GM18505 (cell line): ENCODE results near the gene GEMIN2.
"Not testable (repeated sequence)": the region's sequence is repeated elsewhere in the genome, so short reads cannot be mapped to it uniquely, and the experiment has no call there.

Source experiments
- ATAC-seq: cut with Tn5 transposase; IDR thresholded peaks from one replicate; pipeline ENCODE4 v1.9.1; 2021; ENCODE audit not compliant: unreplicated experiment
- POLR2A ChIP-seq: IDR thresholded peaks from 4 replicates; pipeline ENCODE4 v1.6.1; 2011; ENCODE audit warnings: borderline replicate concordance; ENCODE audit not compliant: insufficient read depth, insufficient read length; ENCODE audit errors: extremely low read depth

The GEMIN2 gene, protein sequence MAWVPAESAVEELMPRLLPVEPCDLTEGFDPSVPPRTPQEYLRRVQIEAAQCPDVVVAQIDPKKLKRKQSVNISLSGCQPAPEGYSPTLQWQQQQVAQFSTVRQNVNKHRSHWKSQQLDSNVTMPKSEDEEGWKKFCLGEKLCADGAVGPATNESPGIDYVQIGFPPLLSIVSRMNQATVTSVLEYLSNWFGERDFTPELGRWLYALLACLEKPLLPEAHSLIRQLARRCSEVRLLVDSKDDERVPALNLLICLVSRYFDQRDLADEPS

DNA sequence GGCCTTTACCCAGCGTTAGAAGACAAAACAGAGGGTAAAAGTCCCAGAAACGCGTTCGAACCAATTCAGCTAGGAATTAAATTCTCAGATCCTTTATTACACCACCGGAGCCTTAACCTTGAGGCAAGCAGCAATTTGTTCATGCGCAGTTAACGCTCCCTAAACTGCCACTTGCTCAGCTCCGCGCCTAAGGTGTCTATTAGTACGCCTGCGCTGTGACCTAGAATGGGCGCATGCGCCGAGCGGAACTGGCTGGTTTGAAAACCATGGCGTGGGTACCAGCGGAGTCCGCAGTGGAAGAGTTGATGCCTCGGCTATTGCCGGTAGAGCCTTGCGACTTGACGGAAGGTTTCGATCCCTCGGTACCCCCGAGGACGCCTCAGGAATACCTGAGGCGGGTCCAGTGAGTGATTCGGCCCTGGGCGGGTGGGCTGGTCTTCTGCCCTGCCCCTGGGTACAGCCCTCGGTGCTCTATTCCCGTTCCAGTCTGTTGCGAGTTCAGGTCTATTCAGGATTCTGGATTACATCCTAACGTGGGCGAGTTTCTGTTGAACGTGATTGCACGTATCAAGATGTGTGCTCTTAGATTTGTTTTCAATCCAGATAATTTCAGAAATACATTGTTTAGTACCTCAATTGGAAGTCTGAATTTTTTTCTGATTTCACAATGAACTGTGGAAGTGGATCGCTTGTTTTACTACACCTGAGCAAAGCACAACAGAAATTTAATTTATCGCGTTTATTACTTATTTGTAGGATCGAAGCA is at the start of gene GEMIN2:
TSS of gene GEMIN2 (plus strand) at position 251 of the 766 bp plus-strand sequence. CDS start at position 267, 16 bp downstream.
- peak; percentile 92 for ATAC-seq
- TF ChIP-seq POLR2A, result peak; percentile 94

DNA sequence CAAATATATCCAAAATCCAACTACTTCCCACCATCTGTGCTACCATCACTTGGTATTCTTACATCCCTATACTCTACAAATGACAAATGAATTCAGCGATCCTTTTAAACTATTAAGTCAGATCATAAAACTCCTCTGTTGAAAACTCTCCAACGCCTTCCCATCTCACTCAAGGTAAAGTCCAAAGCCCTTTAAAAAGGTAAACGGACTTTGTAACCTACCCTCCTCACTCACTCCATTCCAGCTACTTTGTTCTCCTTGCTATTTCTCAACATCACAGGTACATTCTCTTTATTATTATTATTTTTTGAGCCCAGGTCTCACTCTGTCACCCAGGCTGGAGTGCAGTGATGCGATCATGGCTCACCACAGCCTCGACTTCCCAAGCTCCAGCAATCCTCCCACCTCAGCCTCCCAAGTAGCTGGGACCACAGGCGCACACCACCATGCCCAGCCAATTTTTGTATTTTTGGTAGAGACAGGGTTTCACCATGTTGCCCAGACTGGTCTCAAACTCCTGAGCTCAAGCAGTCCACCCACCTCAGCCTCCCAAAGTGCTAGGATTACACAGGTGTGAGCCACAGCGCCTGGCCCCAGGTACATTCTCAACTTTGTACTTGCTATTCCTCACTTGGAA is 44.8 kb upstream of the GEMIN2 start:
- not testable (repeated sequence) for ATAC-seq

DNA sequence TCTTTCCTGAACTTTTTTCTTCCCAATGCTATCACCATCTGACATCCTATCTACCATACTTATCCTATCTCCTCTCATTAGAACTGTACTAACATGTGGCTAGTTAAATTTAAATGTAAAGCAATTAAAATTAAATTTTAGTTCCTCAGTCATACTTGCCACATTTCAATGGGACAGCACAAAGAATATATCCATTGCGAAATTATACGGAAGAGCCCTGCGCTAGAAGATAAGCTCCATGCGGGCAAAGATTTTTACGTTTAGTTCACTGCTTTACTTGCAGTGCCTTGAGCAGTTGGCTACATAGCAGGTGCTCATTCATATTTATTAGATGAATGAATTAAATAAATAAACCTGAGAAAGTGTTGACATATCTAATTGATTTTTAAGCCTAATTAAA is 44.2 kb upstream of the GEMIN2 start:
- no peak for ATAC-seq
- TF ChIP-seq POLR2A, result no peak

DNA sequence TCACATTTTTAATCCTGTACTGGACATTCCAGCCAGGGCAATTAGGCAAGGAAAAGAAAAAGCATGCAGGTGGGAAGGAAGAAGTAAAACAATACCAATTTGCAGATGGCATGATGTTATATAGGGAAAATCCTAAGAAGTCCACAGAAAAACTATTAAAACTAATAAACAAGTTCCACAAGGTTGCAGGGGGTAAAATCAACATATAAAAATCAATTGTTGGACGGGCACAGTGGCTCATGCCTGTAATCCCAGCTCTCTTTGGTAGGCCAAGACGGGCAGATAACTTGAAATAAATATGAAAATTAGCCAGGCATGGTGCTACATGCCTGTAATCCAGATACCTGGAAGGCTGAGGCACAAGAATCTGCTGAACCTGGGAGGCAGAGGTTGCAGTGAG is 43.0 kb upstream of the GEMIN2 start:
- no peak for ATAC-seq
- TF ChIP-seq POLR2A, result no peak

DNA sequence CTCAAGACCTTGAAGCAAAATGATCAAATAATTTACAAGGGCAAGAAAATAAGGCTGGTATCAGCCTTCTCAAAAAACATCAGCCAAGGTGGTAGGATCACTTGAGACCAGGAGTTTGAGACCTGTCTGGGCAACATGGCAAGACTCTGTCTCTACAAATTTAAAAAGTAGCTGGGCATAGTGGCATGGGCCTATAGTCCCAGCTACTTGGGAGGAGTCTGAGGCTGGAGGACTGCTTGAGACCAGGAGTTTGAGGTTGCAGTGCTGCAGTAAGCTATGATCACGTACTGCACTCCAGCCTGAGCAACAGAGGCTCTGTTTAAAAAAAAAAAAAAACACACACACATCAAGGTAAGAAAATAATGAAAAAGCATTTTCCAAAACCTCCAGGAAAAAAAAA is 33.2 kb upstream of the GEMIN2 start:
- TF ChIP-seq POLR2A, result no peak
- no peak for ATAC-seq

DNA sequence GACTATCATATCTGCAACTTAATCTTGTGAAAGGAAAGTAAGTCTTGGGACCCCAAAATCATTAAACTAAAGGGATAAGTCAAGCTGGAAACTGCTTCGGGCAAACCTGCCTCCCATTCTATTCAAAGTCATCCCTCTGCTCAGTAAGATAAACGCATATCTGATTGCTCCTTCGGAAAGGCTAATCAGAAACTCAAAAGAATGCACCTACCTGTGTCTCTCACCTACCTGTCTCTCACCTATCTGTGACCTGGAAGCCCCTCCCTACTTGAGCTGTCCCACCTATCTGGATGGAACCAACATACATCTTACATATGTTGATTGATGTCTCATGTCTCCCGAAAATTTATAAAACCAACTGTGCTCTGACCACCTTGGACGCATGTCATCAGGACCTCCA is 31.0 kb upstream of the GEMIN2 start:
- ATAC-seq, result no peak
- TF ChIP-seq POLR2A, result no peak

DNA sequence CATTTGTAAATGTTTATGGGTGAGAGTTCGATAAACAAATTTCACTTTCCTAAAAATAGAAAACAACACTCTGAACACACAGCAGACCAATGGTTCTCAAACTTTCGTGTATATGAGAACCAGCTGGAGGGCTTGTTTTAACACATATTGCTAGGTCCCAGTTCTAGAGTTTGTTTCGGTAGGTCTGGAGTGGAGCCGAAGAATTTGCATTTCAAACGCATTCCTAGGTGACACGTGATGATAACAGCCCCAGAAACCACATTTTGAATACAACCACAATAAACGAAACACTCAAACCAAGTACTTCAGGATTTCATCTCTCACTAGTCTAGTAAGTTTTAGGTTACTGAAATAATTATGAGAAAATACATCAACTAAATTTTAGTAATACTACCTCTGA is 28.2 kb upstream of the GEMIN2 start:
- no peak for ATAC-seq
- no peak for TF ChIP-seq POLR2A

DNA sequence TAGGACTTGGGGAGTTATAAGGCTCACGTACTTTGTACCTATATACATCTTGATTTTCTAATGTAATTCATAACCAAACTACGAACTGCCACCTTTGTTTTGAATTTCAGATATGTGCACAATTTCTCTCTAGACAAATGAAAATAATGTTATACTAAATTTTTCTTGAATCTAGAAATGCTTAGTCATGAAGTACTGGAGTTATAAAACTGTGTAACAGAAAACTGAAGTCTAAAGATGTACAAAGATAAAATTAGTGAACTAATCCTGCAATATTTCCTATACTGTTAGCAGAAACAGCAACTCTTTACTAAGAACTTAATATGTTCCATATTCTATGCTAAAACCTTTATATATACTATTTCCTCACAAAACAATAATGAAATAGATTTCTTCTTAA is 26.6 kb upstream of the GEMIN2 start:
- no peak for ATAC-seq
- TF ChIP-seq POLR2A, result no peak

DNA sequence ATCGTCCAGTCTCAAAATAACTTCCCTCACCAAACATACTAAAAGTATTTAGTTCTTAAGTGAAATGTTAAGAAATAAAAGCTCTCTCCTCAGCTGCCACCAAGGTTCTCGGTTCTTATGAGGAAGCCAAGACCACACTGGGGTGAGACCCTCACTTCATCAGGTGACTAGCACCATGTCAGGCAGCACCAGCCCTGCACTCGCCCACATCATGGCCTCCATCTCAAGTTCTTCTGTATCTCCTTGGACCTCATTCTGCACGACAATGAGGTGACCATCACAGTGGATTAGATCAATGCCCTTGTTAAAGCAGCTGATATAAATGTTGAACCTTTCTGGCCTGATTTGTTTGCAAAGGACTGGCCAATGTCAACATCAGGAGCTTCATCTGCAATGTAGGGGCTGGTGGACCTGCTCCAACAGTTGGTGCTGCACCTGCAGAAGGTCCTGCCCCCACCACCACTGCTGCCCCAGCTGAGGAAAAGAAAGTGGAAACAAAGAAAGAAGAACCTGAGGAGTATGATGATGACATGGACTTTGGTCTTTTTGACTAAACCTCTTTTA is 23.5 kb upstream of the GEMIN2 start:
- no peak for ATAC-seq
- TF ChIP-seq POLR2A, result no peak

DNA sequence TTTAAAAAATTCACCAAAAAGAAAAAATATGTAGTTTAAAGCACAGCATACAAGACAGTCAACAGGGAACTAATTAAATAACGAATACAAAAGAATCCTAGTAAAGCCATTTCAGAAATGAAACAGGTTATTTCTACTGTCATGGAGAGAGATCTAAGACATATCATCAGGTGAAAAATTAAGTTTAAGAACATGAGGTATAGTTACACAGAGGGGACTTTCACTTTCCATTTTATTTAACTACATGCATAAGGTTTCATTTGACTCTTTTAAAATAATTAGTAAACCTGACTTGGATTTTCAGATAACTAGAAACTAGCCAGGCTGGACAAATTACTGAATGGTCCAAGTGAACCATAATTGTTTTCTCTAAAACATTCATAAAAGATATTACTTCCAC is 22.4 kb upstream of the GEMIN2 start:
- no peak for ATAC-seq
- TF ChIP-seq POLR2A, result no peak

DNA sequence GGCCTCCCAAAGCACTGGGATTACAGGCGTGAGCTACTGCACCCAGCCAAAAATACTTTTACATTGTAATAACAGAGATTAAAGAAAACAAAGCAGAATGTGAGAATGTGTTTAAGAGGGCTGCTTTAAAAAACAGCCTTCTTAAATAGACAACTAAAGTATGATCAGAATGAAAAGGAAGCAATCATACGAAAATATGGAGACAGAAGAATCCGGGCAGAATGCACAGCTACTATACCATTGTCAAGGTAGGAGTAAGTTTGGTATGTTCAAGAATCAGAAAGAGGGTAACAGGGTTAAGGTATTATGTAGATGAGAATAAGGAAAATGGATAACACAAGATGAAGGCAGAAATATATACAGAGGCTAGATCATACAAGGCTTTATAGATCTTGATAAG is 19.6 kb upstream of the GEMIN2 start:
- no peak for ATAC-seq
- TF ChIP-seq POLR2A, result no peak

DNA sequence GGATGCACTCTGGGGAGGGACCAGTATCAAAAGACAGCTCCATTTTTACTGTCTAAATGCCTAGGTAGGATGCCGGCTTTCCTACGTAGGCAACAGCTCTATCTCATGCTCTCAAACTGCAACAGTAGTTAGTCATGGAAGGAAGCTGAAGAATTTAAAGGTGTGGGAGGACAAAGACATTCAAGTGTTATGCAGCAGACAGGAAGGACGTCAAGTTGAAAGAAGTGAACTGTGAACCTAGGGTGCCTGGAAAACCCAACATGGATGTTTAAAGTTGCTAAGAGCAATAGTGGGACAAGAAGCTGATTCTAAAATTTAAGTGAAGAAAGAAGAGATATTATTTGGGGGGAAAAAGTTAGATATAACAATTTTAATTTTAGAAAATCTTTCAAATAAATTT is 17.0 kb upstream of the GEMIN2 start:
- no peak for TF ChIP-seq POLR2A
- ATAC-seq, result no peak

DNA sequence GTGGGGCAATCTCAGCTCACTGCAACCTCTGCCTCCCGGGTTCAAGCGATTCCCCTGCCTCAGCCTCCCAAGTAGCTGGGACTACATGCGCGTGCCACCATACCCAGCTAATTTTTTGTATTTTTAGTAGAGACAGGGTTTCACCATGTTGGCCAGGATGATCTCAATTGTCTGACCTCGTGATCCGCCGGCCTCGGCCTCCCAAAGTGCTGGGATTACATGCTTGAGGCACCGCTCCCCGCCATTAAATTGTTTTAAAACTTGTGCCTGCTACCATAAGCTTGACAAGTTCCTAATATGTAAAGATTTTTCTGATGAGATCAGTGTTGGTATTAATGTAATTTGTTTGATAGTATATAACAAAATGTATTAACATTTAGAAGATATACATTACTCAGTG is 14.9 kb upstream of the GEMIN2 start:
- ATAC-seq, result not testable (repeated sequence)

DNA sequence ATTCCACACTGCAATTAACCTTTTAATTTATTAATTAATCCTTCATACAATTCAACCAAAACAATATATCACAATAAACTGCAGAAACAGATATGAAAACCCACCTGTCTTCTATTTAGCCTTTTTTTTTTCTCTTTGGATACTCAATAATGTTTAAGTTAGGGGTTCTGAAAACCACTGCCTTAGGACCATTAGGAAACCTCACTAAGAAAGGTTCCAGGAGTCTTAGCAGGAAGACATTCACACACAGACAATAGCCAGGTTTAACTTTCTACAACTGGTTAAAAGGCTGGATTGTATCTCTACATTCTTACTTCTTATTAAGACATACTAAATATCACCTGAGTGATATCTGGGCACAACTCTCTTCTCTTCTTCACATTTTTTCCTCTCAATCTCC is 14.4 kb upstream of the GEMIN2 start:
- no peak for TF ChIP-seq POLR2A
- no peak for ATAC-seq

DNA sequence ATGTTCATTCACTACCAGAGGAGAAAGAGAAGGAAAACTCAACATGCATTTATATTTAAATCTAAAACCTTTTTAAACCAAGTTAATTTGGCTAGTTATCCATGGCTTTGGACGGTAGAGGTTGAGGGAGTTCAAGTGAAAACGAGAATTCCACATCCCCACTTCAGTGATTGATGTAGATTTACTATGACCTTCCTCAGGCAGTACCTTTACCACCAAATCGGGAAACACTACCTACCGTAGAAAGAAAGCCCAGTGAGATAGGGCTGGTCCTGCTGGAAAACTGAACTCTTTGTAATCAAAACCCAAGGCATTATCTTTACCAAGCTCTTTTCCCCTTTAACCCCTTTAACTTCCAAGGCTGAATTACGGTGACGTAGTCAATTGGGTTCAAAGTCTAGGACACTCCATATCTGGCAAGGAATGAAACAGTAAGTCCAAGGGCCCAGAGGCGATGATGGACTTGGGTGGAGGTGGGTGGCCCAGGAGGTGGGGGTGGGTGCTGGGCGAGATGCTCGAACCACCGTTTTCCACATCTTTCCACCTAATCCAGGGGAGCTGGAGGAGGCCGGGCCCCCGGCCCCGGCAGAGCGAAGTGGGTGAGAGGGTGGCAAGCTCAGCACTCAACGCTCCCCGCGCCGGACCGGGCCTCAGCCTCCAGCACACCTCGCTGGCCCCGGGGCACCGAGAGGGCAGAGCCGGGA is 11.7 kb upstream of the GEMIN2 start:
- ATAC-seq, result peak; percentile 14
- no peak for TF ChIP-seq POLR2A
